K562 (cell line): ENCODE measurements around the gene FOXF2. TPM values are rescaled to one million over a fixed set of nuclear protein-coding genes. Genes with fewer than 3 reads are reported as not detected.
A peak's percentile ranks its signal among the peaks of the same experiment; 100 is the strongest.

Source experiments
- ATAC-seq: fragments of 200-7000 bp; cut with Tn5 transposase; 3 replicates; pipeline ENCODE4 v1.9.1; 2020; ENCODE audit warnings: moderate library complexity
- BruUV-seq: library from RNA; stranded (reverse); fragments of 400-500 nt; replicated peaks from 2 replicates; lab custom pipeline; 2021; lab: Mats Ljungman, UMichigan
- CTCF ChIA-PET: fragments of 300-600 bp; formaldehyde crosslinking; extraction: SDS; loops from one replicate; lab custom pipeline; 2021; ENCODE audit warnings: low intra/inter-chr PET ratio; lab: Yijun Ruan, JAX
- POLR2A ChIA-PET: fragments of 300-600, 350-650 bp; sonication (Branson Sonifier 250); formaldehyde crosslinking; extraction: SDS; loops from one replicate; lab custom pipeline; 2021; ENCODE audit warnings: antibody characterized with exemption, inconsistent platforms; lab: Yijun Ruan, JAX
- DNase-seq, 4 experiments: peaks; one replicate each; pipeline versions ENCODE4 v3.0.0 to v3.0.0-alpha.2; 2011 to 2018; ENCODE audit warnings: low spot score in 3 of 4, mixed read lengths in 3 of 4; ENCODE audit errors: extremely low read depth in 1 of 4
- FAIRE-seq: peaks from 2 replicates; lab custom pipeline; 2011; peaks lifted over from hg19 to GRCh38; lab: Jason Lieb, UNC
- H2AFZ ChIP-seq: 2 replicates; pipeline ENCODE4 v1.6.0; 2011; ENCODE audit warnings: low read depth, low read length, control low read depth, inconsistent platforms
- H3K27ac ChIP-seq: fragments of 200-600 bp; 3 replicates; pipeline ENCODE4 v1.8.0; 2011; ENCODE audit warnings: low read depth, mild to moderate bottlenecking, control low read depth, inconsistent platforms, low read length, moderate library complexity, mixed read lengths; ENCODE audit errors: extremely low read depth
- H3K27me3 ChIP-seq, 2 experiments: fragments of 300-600 bp in 1 of 2; 2 replicates in 1 of 2; 3 replicates in 1 of 2; pipeline versions ENCODE4 v1.6.0 to v1.8.0; 2011; ENCODE audit warnings: inconsistent platforms in 2 of 2, low read length in 2 of 2, mild to moderate bottlenecking in 1 of 2, mixed read lengths in 1 of 2, moderate library complexity in 1 of 2; ENCODE audit not compliant: control insufficient read depth in 2 of 2, insufficient read depth in 2 of 2
- H3K36me3 ChIP-seq: fragments of 300-600 bp; 3 replicates; pipeline ENCODE4 v1.8.0; 2011; ENCODE audit warnings: mild to moderate bottlenecking, low read length, inconsistent platforms; ENCODE audit not compliant: control insufficient read depth, insufficient read depth
- H3K4me1 ChIP-seq, 2 experiments: fragments of 200-600 bp in 1 of 2; replicated peaks in 1 of 2; 2 replicates in 1 of 2; 3 replicates in 1 of 2; pipeline versions ENCODE4 v1.5.1 to v1.8.0; 2011; ENCODE audit warnings: inconsistent platforms in 2 of 2, low read length in 2 of 2, mild to moderate bottlenecking in 1 of 2, mixed read lengths in 1 of 2, moderate library complexity in 1 of 2; ENCODE audit not compliant: control insufficient read depth in 2 of 2, insufficient read depth in 2 of 2
- H3K4me2 ChIP-seq: 2 replicates; pipeline ENCODE4 v1.6.1; 2011; ENCODE audit warnings: low read length, control low read depth, inconsistent platforms, mixed read lengths; ENCODE audit not compliant: insufficient read depth
- H3K4me3 ChIP-seq: fragments of 200-600 bp; sonication (generic), shearing (Covaris generic); 2 replicates; pipeline ENCODE4 v1.5.1; 2016; ENCODE audit warnings: control low read depth, inconsistent platforms
- H3K79me2 ChIP-seq: fragments of 200-600 bp; 3 replicates; pipeline ENCODE4 v1.8.0; 2011; ENCODE audit warnings: low read length, inconsistent platforms; ENCODE audit not compliant: control insufficient read depth, insufficient read depth
- H3K9ac ChIP-seq, 2 experiments: 2 replicates each; pipeline versions ENCODE4 v1.6.0 to v1.6.1; 2011; ENCODE audit warnings: low read depth in 2 of 2, low read length in 2 of 2, control low read depth in 1 of 2, inconsistent platforms in 1 of 2, mild to moderate bottlenecking in 1 of 2, mixed read lengths in 1 of 2; ENCODE audit not compliant: insufficient read depth in 1 of 2
- H3K9me1 ChIP-seq: one replicate; pipeline ENCODE4 v1.6.0; 2011; ENCODE audit warnings: inconsistent platforms, mild to moderate bottlenecking, low read length, moderate library complexity; ENCODE audit not compliant: control insufficient read depth, insufficient read depth
- H3K9me3 ChIP-seq: replicated peaks from 2 replicates; pipeline ENCODE4 v1.5.1; 2011; ENCODE audit warnings: low read depth, low read length, inconsistent platforms; ENCODE audit not compliant: control insufficient read depth, insufficient read depth
- H4K20me1 ChIP-seq: replicated peaks from 2 replicates; pipeline ENCODE4 v1.6.1; 2011; ENCODE audit warnings: low read length, inconsistent platforms, mixed read lengths; ENCODE audit not compliant: control insufficient read depth, insufficient read depth
- ATF1 ChIP-seq, 2 experiments: fragments of 450-650 bp in 1 of 2; IDR thresholded peaks; 2 replicates each; pipeline ENCODE4 v1.6.1; 2016; ENCODE audit warnings: missing compliant biosample characterization in 1 of 2, missing genetic modification characterization in 1 of 2
- CBX3 ChIP-seq, 2 experiments: IDR thresholded peaks; 1 replicate in 1 of 2; 2 replicates in 1 of 2; pipeline ENCODE4 v1.6.1; 2012; ENCODE audit warnings: inconsistent platforms in 2 of 2, low read length in 2 of 2, borderline replicate concordance in 1 of 2, control low read depth in 1 of 2
- CTBP1 ChIP-seq: fragments of 450-650 bp; IDR thresholded peaks from 2 replicates; pipeline ENCODE4 v1.6.1; 2016; ENCODE audit warnings: borderline replicate concordance
- DIDO1 ChIP-seq: fragments of 450-650 bp; IDR thresholded peaks from 2 replicates; pipeline ENCODE4 v1.6.1; 2016; ENCODE audit warnings: low read depth, missing biosample characterization, missing genetic modification characterization
- EP400 ChIP-seq: fragments of 450-650 bp; IDR thresholded peaks from 2 replicates; pipeline ENCODE4 v1.6.1; 2017; ENCODE audit warnings: antibody characterized with exemption, mild to moderate bottlenecking, moderate library complexity
- FOXK1 ChIP-seq: sonication (generic); formaldehyde crosslinking; IDR thresholded peaks from 2 replicates; pipeline ENCODE4 v1.8.0; 2022; ENCODE audit warnings: missing genetic modification reagents, mild to moderate bottlenecking, borderline replicate concordance
- POLR2AphosphoS2 ChIP-seq: IDR thresholded peaks from 2 replicates; pipeline ENCODE4 v1.6.1; 2012; ENCODE audit warnings: low read length, improper control_type of control experiment
- POLR3G ChIP-seq: IDR thresholded peaks from 2 replicates; pipeline ENCODE4 v1.6.1; 2011; ENCODE audit not compliant: insufficient read length, insufficient replicate concordance; ENCODE audit errors: extremely low read depth
- RAD21 ChIP-seq, 2 experiments: fragments of 250-450 bp in 1 of 2; fragments of 450-650 bp in 1 of 2; sonication (Bioruptor Pico) in 1 of 2; formaldehyde crosslinking in 1 of 2; IDR thresholded peaks in 1 of 2; conservative IDR thresholded peaks in 1 of 2; 2 replicates each; pipeline versions ENCODE4 v1.4.0 to v1.8.0; 2020 to 2022; ENCODE audit warnings: mild to moderate bottlenecking in 2 of 2, moderate library complexity in 1 of 2
- SIN3A ChIP-seq, 2 experiments: fragments of 150-350 bp in 1 of 2; IDR thresholded peaks; 2 replicates each; pipeline ENCODE4 v1.6.1; 2011 to 2016; ENCODE audit warnings: borderline replicate concordance in 2 of 2, low read depth in 2 of 2, low read length in 2 of 2, mild to moderate bottlenecking in 2 of 2, moderate library complexity in 2 of 2; ENCODE audit not compliant: control insufficient read depth in 1 of 2
- THRAP3 ChIP-seq: fragments of 450-650 bp; IDR thresholded peaks from 2 replicates; pipeline ENCODE4 v1.6.1; 2016; ENCODE audit warnings: mild to moderate bottlenecking, inconsistent platforms, borderline replicate concordance
- U2AF2 ChIP-seq: fragments of 200-400 bp; formaldehyde crosslinking; optimal IDR thresholded peaks from 2 replicates; pipeline ENCODE3; 2017; ENCODE audit warnings: low read depth, mild to moderate bottlenecking, low read length
- WGBS: fragments of 100-300 bp; shearing (Covaris generic); methylation state at CpG from one replicate; pipeline ENCODE4 v1.1.6; 2016; ENCODE audit warnings: low coverage, mixed read lengths; ENCODE audit not compliant: insufficient coverage; ENCODE audit errors: missing lambda C conversion rate; 5-methylcytosine and 5-hydroxymethylcytosine counted together
- in situ Hi-C: fragments of 300-500 bp; cut with MboI; formaldehyde crosslinking; loops from 4 replicates; pipeline ENCODE4 v1.15.0; 2018; ENCODE audit warnings: inconsistent platforms, mixed read lengths
- intact Hi-C: fragments of 100-400 bp; cut with micrococcal nuclease; formaldehyde crosslinking; loops from 2 replicates; pipeline ENCODE4 v1.14.2; 2022
- polyA plus RNA-seq, 8 experiments: library from polyadenylated mRNA; depleted of rRNA in 4 of 8; stranded (reverse) in 5 of 8; unstranded in 3 of 8; fragments of >200 nt; fragmentation: Nextera tagmentation in 2 of 8; fragmentation: Illumina TruSeq in 1 of 8; extraction: Ambion mirVana in 2 of 8; extraction: Trizol in 1 of 8; gene quantifications; 2 replicates each; pipeline versions ENCODE4 v1.2.1 to v1.2.3, GENCODE V29; 2011 to 2014; ENCODE audit warnings: inconsistent platforms in 1 of 8, missing spikeins in 1 of 8
- total RNA-seq, 7 experiments: library from RNA; depleted of rRNA in 6 of 7; stranded (reverse); fragments of >200 nt in 6 of 7; fragmentation: Illumina TruSeq in 2 of 7; extraction: Trizol in 2 of 7; gene quantifications; 2 replicates each; pipeline versions ENCODE4 v1.2.1 to v1.2.3, GENCODE V29; 2011 to 2021; ENCODE audit warnings: low replicate concordance in 1 of 7
- TF ChIP-seq, protein P1 (sequence below): fragments of 250-450 bp; sonication (Bioruptor Pico); IDR thresholded peaks from 2 replicates; pipeline ENCODE4 v1.8.0; 2022; ENCODE audit warnings: moderate library complexity, mild to moderate bottlenecking, inconsistent platforms
- TF ChIP-seq, protein P2 (sequence below): fragments of 250-450 bp; sonication (Bioruptor Pico); IDR thresholded peaks from 2 replicates; pipeline ENCODE4 v1.8.0; 2021; ENCODE audit warnings: borderline replicate concordance, mild to moderate bottlenecking, moderate library complexity; ENCODE audit not compliant: poor library complexity, severe bottlenecking
- TF ChIP-seq, protein P3 (sequence below): fragments of 250-450 bp; sonication (Bioruptor Pico); IDR thresholded peaks from 2 replicates; pipeline ENCODE4 v1.5.1; 2021; ENCODE audit warnings: mild to moderate bottlenecking
- TF ChIP-seq, protein P4 (sequence below): fragments of 250-450 bp; sonication (Bioruptor Pico); IDR thresholded peaks from 2 replicates; pipeline ENCODE4 v1.9.0; 2021; ENCODE audit warnings: mild to moderate bottlenecking

The FOXF2 gene
- total and polyA plus RNA-seq, 9 of the 15 experiments (the other 6 are each of a cell fraction or from before 2014, with no cell fraction given) = not detected

DNA sequence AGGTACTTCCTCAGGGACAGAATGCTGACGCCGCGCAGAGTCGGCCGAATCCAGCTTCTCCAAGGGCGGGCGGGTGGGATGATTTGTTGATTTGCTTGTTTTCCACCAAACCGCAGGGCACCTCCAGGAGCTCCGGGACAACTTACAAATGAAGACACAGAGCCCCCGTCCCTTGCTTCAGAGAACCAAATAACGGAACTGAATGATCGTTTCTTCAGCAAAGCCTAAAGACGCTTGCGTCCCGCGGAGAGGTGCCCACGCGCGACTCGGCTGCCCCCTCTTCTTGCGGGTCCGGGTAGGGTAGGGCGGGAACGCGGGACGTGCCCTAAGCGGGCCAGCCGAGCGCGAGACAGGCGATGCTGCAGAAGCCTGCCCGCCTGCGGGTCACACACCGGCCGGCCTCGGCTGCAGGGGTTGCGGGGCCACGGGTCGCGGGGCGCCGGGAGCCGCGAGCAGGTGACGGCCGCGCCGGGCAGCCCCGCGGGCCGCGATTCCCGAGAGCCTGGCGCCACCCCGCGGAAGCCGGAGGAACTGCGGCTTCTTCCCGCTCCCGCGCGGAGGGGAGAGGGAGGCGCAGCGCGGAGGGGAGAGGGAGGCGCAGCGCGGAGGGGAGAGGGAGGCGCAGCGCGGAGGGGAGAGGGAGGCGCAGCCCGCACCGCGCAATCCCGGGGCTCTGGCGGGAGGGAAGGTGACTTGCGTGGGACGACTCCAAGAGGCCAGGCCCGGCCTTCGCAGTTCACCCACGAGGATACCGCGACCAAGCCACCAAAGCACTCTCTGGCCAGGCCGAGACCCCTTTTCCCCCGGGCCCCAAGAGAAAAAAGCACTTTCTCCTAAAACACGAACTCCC, 7.7 kb upstream of the FOXF2 start:
- CTCF ChIA-PET = interaction anchor here (1.1 to 2.3 kb wide), 2 partner anchors 585 to 594 kb away, joined by 3 to 15 read pairs; no protein-coding TSS in a partner anchor
- ATAC-seq (peak; percentile 95), FAIRE-seq (no peak), DNase-seq (peak; percentile 58 to 84 (median 80))
- Histone ChIP-seq H3K27ac (no peak overlapping the region), H3K36me3 (no peaks in the 10 kb centered on the region), H3K4me2 (no peak overlapping the region), H3K79me2 (no peaks in the 10 kb centered on the region), H3K4me1 (peaks cover 0 to 37% of the 10 kb centered on the region in 2 experiments; a peak in 2 of 5 replicates), H2AFZ (no peak overlapping the region), H3K27me3 (peaks cover 55 to 94% of the 10 kb centered on the region in 2 experiments), H3K9ac (no peak overlapping the region), H3K9me3 (no peaks in the 10 kb centered on the region), H4K20me1 (peaks cover 5% of the 10 kb centered on the region; the same call in 1 of the 2 replicates), H3K9me1 (no peaks in the 10 kb centered on the region), H3K4me3 (no peak overlapping the region)
- POLR2A ChIA-PET = no interaction called here
- 18% methylated on average over 39 of the region's 87 CpGs for WGBS
- in situ Hi-C loops = no loop called here
- intact Hi-C loops = loop anchor here (2.0 to 10.0 kb wide), 3 partner anchors 585 to 789 kb away; no protein-coding TSS in a partner anchor
- no TSS peak for BruUV-seq
- TF ChIP-seq RAD21 (CRISPR knock-in tag; conservative IDR thresholded peaks at IDR 0.05 in 1 of 2, IDR thresholded peaks at IDR 0.05 in 1 of 2) (peak; percentile 84 to 88), FOXK1 (CRISPR knock-in tag) (no peak), POLR3G (no peak), THRAP3 (no peak), EP400 (no peak), ATF1 (CRISPR knock-in tag; IDR thresholded peaks at IDR 0.05) (no peak), ATF1 (tag; IDR thresholded peaks at IDR 0.05) (no peak), POLR2AphosphoS2 (no peak), CTBP1 (peak; percentile 22; the same call in 1 of the 2 replicates), CBX3 (IDR thresholded peaks at IDR 0.05; ENCODE audit: borderline replicate concordance in 1 of 2, low read length in 2 of 2) (no peak), DIDO1 (tag) (no peak), SIN3A (IDR thresholded peaks at IDR 0.05; ENCODE audit: borderline replicate concordance in 2 of 2, control insufficient read depth in 1 of 2, low read depth in 2 of 2, low read length in 2 of 2) (no peak), U2AF2 (no peak)
- TF ChIP-seq, protein P1, sequence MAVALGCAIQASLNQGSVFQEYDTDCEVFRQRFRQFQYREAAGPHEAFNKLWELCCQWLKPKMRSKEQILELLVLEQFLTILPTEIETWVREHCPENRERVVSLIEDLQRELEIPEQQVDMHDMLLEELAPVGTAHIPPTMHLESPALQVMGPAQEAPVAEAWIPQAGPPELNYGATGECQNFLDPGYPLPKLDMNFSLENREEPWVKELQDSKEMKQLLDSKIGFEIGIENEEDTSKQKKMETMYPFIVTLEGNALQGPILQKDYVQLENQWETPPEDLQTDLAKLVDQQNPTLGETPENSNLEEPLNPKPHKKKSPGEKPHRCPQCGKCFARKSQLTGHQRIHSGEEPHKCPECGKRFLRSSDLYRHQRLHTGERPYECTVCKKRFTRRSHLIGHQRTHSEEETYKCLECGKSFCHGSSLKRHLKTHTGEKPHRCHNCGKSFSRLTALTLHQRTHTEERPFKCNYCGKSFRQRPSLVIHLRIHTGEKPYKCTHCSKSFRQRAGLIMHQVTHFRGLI (CRISPR knock-in tag) = no peak
- TF ChIP-seq, protein P2, sequence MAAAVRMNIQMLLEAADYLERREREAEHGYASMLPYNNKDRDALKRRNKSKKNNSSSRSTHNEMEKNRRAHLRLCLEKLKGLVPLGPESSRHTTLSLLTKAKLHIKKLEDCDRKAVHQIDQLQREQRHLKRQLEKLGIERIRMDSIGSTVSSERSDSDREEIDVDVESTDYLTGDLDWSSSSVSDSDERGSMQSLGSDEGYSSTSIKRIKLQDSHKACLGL = no peak
- TF ChIP-seq, protein P3, sequence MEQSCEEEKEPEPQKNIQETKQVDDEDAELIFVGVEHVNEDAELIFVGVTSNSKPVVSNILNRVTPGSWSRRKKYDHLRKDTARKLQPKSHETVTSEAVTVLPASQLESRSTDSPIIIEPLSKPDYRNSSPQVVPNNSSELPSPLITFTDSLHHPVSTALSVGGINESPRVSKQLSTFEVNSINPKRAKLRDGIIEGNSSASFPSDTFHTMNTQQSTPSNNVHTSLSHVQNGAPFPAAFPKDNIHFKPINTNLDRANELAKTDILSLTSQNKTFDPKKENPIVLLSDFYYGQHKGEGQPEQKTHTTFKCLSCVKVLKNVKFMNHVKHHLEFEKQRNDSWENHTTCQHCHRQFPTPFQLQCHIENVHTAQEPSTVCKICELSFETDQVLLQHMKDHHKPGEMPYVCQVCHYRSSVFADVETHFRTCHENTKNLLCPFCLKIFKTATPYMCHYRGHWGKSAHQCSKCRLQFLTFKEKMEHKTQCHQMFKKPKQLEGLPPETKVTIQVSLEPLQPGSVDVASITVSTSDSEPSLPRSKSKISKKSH (CRISPR knock-in tag) = no peak
- TF ChIP-seq, protein P4, sequence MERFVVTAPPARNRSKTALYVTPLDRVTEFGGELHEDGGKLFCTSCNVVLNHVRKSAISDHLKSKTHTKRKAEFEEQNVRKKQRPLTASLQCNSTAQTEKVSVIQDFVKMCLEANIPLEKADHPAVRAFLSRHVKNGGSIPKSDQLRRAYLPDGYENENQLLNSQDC (CRISPR knock-in tag) = no peak
